Neural progenitor cell (in vitro differentiated cells): ENCODE data around the gene TFF2. TPM values are rescaled to one million over a fixed set of nuclear protein-coding genes. Genes with fewer than 3 reads are reported as not detected.

Experiments
- DNase-seq: peaks from one replicate; pipeline ENCODE4 v3.0.0-alpha.2; 2016; ENCODE audit warnings: low spot score
- H2AFZ ChIP-seq: fragments of 200-600 bp; sonication (generic); replicated peaks from 2 replicates; pipeline ENCODE4 v1.6.1; 2016; ENCODE audit warnings: antibody characterized with exemption
- H3F3A ChIP-seq: fragments of 200-600 bp; sonication (generic); 2 replicates; pipeline ENCODE4 v1.6.1; 2016; ENCODE audit warnings: antibody characterized with exemption, low read depth
- H3K27ac ChIP-seq: fragments of 200-600 bp; sonication (generic); 2 replicates; pipeline ENCODE4 v1.5.1; 2016; ENCODE audit warnings: mild to moderate bottlenecking
- H3K27me3 ChIP-seq: fragments of 200-600 bp; sonication (generic); 2 replicates; pipeline ENCODE4 v1.6.1; 2016; ENCODE audit warnings: mild to moderate bottlenecking, moderate library complexity
- H3K36me3 ChIP-seq: fragments of 200-600 bp; sonication (generic); 2 replicates; pipeline ENCODE4 v1.5.1; 2016
- H3K4me1 ChIP-seq: fragments of 200-600 bp; sonication (generic); 2 replicates; pipeline ENCODE4 v1.6.1; 2016; ENCODE audit warnings: mixed run types
- H3K4me2 ChIP-seq: fragments of 200-600 bp; sonication (generic); 2 replicates; pipeline ENCODE4 v1.6.1; 2016
- H3K4me3 ChIP-seq: fragments of 200-600 bp; sonication (generic); 2 replicates; pipeline ENCODE4 v1.5.1; 2016
- H3K79me2 ChIP-seq: fragments of 200-600 bp; sonication (generic); 2 replicates; pipeline ENCODE4 v1.6.1; 2016; ENCODE audit warnings: low read depth
- H3K9ac ChIP-seq: fragments of 200-600 bp; sonication (generic); 2 replicates; pipeline ENCODE4 v1.6.1; 2016
- H3K9me3 ChIP-seq: fragments of 200-600 bp; sonication (generic); 2 replicates; pipeline ENCODE4 v1.5.1; 2016; ENCODE audit warnings: low read depth
- H4K20me1 ChIP-seq: fragments of 200-600 bp; sonication (generic); 2 replicates; pipeline ENCODE4 v1.6.1; 2016; ENCODE audit warnings: low read depth
- H3K27ac Mint-ChIP-seq: 3 replicates; pipeline ENCODE4 v1.8.0; 2021; ENCODE audit warnings: mixed read lengths
- H3K27me3 Mint-ChIP-seq: 2 replicates; pipeline ENCODE4 v1.8.0; 2022; ENCODE audit warnings: low read depth, mild to moderate bottlenecking, inconsistent platforms, moderate library complexity, mixed read lengths; ENCODE audit not compliant: insufficient read depth
- H3K36me3 Mint-ChIP-seq: 3 replicates; pipeline ENCODE4 v1.8.0; 2021; ENCODE audit warnings: mixed read lengths
- H3K4me1 Mint-ChIP-seq: 3 replicates; pipeline ENCODE4 v1.8.0; 2021; ENCODE audit warnings: mixed read lengths
- H3K4me3 Mint-ChIP-seq: 3 replicates; pipeline ENCODE4 v1.8.0; 2021; ENCODE audit warnings: mild to moderate bottlenecking, moderate library complexity, mixed read lengths
- H3K9me3 Mint-ChIP-seq: 3 replicates; pipeline ENCODE4 v1.8.0; 2020; ENCODE audit warnings: mixed read lengths
- EZH2 ChIP-seq: fragments of 200-600 bp; sonication (generic); IDR thresholded peaks from 2 replicates; pipeline ENCODE4 v1.6.1; 2017; ENCODE audit warnings: antibody characterized with exemption, mild to moderate bottlenecking, moderate library complexity
- EZH2phosphoT487 ChIP-seq: fragments of 200-600 bp; sonication (generic); IDR thresholded peaks from 2 replicates; pipeline ENCODE4 v1.6.1; 2017; ENCODE audit warnings: antibody characterized with exemption
- total RNA-seq: library from RNA; depleted of rRNA; stranded (reverse); fragments of >200 nt; gene quantifications from 2 replicates; pipeline ENCODE4 v1.2.3, GENCODE V29; 2015; ENCODE audit warnings: low replicate concordance
- TF ChIP-seq, protein P1 (sequence below): fragments of 200-600 bp; sonication (generic); IDR thresholded peaks from 2 replicates; pipeline ENCODE4 v1.5.1; 2017; ENCODE audit warnings: antibody characterized with exemption, mild to moderate bottlenecking

The TFF2 gene
- total RNA-seq, 1 donor from 2014 or later, result not detected

DNA sequence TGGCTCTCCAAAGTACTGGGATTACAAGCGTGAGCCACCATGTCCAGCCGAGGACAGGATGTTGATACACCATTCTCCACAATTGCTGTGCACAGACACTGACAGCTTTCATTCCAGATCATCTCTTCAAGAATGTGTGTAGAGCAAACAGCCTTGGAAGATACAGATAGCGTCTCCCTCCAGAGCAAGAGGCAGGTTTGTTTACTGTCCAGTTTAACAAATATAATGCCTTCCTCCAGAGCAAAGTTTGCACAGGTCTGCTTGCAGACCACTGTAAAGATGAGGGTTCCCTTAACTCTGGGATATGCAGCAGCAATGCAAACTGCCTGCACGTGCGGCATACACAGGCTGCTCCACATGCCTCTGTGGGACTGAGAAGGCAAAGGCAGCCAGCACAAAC, 40.5 kb upstream of the TFF2 start:
- Mint-ChIP-seq H3K27me3 (peaks cover 10% of the 10 kb centered on the region), H3K27ac (no peak overlapping the region), H3K36me3 (no peaks in the 10 kb centered on the region), H3K4me3 (no peak overlapping the region), H3K9me3 (peaks cover 2% of the 10 kb centered on the region), H3K4me1 (peaks cover 28% of the 10 kb centered on the region)
- no peak overlapping the region for H2AFZ ChIP-seq
- H3K27ac ChIP-seq, result no peak overlapping the region
- H3K79me2 ChIP-seq, result no peaks in the 10 kb centered on the region
- DNase-seq, result no peak
- H3K4me1 ChIP-seq, result peaks cover 11% of the 10 kb centered on the region
- TF ChIP-seq, protein P1, sequence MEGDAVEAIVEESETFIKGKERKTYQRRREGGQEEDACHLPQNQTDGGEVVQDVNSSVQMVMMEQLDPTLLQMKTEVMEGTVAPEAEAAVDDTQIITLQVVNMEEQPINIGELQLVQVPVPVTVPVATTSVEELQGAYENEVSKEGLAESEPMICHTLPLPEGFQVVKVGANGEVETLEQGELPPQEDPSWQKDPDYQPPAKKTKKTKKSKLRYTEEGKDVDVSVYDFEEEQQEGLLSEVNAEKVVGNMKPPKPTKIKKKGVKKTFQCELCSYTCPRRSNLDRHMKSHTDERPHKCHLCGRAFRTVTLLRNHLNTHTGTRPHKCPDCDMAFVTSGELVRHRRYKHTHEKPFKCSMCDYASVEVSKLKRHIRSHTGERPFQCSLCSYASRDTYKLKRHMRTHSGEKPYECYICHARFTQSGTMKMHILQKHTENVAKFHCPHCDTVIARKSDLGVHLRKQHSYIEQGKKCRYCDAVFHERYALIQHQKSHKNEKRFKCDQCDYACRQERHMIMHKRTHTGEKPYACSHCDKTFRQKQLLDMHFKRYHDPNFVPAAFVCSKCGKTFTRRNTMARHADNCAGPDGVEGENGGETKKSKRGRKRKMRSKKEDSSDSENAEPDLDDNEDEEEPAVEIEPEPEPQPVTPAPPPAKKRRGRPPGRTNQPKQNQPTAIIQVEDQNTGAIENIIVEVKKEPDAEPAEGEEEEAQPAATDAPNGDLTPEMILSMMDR, result no peak
- TF ChIP-seq EZH2 (no peak), EZH2phosphoT487 (no peak)
- peaks cover 8% of the 10 kb centered on the region for H3F3A ChIP-seq
- no peaks in the 10 kb centered on the region for H3K36me3 ChIP-seq
- H3K4me2 ChIP-seq, result no peak overlapping the region
- no peak overlapping the region for H3K9ac ChIP-seq
- no peaks in the 10 kb centered on the region for H3K9me3 ChIP-seq
- no peaks in the 10 kb centered on the region for H3K27me3 ChIP-seq
- H4K20me1 ChIP-seq, result no peaks in the 10 kb centered on the region
- no peak overlapping the region for H3K4me3 ChIP-seq

GRCh38 chr21:42390696-42391095, 39.9 kb upstream of the TFF2 start:
- Mint-ChIP-seq H3K4me1 (peaks cover 28% of the 10 kb centered on the region), H3K9me3 (peaks cover 2% of the 10 kb centered on the region), H3K27ac (peak overlapping the region; percentile 27), H3K27me3 (peaks cover 10% of the 10 kb centered on the region), H3K36me3 (no peaks in the 10 kb centered on the region), H3K4me3 (no peak overlapping the region)
- no peak for DNase-seq
- TF ChIP-seq EZH2phosphoT487 (no peak), EZH2 (no peak)
- TF ChIP-seq, protein P1, result no peak
- H3F3A ChIP-seq, result peaks cover 8% of the 10 kb centered on the region
- no peaks in the 10 kb centered on the region for H4K20me1 ChIP-seq
- H2AFZ ChIP-seq, result no peak overlapping the region
- no peak overlapping the region for H3K4me2 ChIP-seq
- no peak overlapping the region for H3K4me3 ChIP-seq
- H3K36me3 ChIP-seq, result no peaks in the 10 kb centered on the region
- no peaks in the 10 kb centered on the region for H3K27me3 ChIP-seq
- no peaks in the 10 kb centered on the region for H3K9me3 ChIP-seq
- H3K9ac ChIP-seq, result no peak overlapping the region
- H3K79me2 ChIP-seq, result no peaks in the 10 kb centered on the region
- H3K4me1 ChIP-seq, result peaks cover 11% of the 10 kb centered on the region
- H3K27ac ChIP-seq, result no peak overlapping the region

GRCh38 chr21:42390193-42390592, 39.4 kb upstream of the TFF2 start:
- no peak overlapping the region for H3K9ac ChIP-seq
- TF ChIP-seq EZH2phosphoT487 (no peak), EZH2 (no peak)
- TF ChIP-seq, protein P1, result no peak
- no peak overlapping the region for H3K4me3 Mint-ChIP-seq
- no peak overlapping the region for H3K4me2 ChIP-seq
- peaks cover 28% of the 10 kb centered on the region for H3K4me1 Mint-ChIP-seq
- no peak overlapping the region for H2AFZ ChIP-seq
- no peaks in the 10 kb centered on the region for H4K20me1 ChIP-seq
- no peak overlapping the region for H3K27ac Mint-ChIP-seq
- no peak overlapping the region for H3K27ac ChIP-seq
- H3K4me3 ChIP-seq, result no peak overlapping the region
- H3K9me3 ChIP-seq, result no peaks in the 10 kb centered on the region
- H3F3A ChIP-seq, result peaks cover 8% of the 10 kb centered on the region
- H3K4me1 ChIP-seq, result peaks cover 11% of the 10 kb centered on the region
- H3K36me3 Mint-ChIP-seq, result no peaks in the 10 kb centered on the region
- H3K79me2 ChIP-seq, result no peaks in the 10 kb centered on the region
- H3K9me3 Mint-ChIP-seq, result peaks cover 2% of the 10 kb centered on the region
- H3K36me3 ChIP-seq, result no peaks in the 10 kb centered on the region
- no peaks in the 10 kb centered on the region for H3K27me3 ChIP-seq
- DNase-seq, result no peak
- peaks cover 12% of the 10 kb centered on the region for H3K27me3 Mint-ChIP-seq
